ENCODE measurements around the gene PDYN. TPM values are rescaled to one million over a fixed set of nuclear protein-coding genes. Genes with fewer than 3 reads are reported as not detected.

The PDYN gene
- total RNA-seq, 1 donor from 2014 or later, result not detected

DNA sequence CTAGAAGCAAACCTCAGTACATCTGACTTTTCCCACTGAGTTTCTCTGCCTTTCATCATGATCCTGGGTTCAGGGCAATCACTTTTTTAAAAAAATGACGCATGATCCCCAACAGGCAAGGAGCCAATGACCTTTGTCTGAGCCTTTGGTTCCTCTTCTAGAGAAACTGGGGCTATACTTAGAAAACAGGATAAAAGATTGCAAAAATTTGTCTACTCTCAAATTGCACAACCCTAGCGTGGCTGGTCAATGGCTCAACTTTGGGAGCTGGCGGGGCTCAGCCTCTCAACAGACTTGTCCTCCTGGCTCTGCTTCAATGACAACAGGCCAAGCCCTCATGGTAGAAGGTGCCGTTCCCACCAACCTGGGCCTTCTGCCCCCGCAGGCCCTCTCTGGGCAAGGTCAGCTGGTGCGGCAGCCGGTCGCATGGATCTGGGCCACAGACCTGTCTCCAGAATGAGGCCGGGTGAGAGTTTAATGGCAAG is 48.7 kb downstream of the PDYN start:
- Mint-ChIP-seq H3K27ac (ENCODE audit: unreplicated experiment) (no peak overlapping the region), H3K36me3 (ENCODE audit: low read depth, unreplicated experiment) (no peaks in the 10 kb centered on the region), H3K4me1 (ENCODE audit: unreplicated experiment) (peaks cover 36% of the 10 kb centered on the region), H3K4me3 (ENCODE audit: unreplicated experiment) (no peak overlapping the region), H3K27me3 (ENCODE audit: unreplicated experiment) (peaks cover 5% of the 10 kb centered on the region), H3K9me3 (ENCODE audit: unreplicated experiment) (no peaks in the 10 kb centered on the region)
- no peak for DNase-seq (ENCODE audit: low spot score)
- TF ChIP-seq, protein P1, sequence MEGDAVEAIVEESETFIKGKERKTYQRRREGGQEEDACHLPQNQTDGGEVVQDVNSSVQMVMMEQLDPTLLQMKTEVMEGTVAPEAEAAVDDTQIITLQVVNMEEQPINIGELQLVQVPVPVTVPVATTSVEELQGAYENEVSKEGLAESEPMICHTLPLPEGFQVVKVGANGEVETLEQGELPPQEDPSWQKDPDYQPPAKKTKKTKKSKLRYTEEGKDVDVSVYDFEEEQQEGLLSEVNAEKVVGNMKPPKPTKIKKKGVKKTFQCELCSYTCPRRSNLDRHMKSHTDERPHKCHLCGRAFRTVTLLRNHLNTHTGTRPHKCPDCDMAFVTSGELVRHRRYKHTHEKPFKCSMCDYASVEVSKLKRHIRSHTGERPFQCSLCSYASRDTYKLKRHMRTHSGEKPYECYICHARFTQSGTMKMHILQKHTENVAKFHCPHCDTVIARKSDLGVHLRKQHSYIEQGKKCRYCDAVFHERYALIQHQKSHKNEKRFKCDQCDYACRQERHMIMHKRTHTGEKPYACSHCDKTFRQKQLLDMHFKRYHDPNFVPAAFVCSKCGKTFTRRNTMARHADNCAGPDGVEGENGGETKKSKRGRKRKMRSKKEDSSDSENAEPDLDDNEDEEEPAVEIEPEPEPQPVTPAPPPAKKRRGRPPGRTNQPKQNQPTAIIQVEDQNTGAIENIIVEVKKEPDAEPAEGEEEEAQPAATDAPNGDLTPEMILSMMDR (IDR thresholded peaks at IDR 0.05; ENCODE audit: unreplicated experiment), result no peak

DNA sequence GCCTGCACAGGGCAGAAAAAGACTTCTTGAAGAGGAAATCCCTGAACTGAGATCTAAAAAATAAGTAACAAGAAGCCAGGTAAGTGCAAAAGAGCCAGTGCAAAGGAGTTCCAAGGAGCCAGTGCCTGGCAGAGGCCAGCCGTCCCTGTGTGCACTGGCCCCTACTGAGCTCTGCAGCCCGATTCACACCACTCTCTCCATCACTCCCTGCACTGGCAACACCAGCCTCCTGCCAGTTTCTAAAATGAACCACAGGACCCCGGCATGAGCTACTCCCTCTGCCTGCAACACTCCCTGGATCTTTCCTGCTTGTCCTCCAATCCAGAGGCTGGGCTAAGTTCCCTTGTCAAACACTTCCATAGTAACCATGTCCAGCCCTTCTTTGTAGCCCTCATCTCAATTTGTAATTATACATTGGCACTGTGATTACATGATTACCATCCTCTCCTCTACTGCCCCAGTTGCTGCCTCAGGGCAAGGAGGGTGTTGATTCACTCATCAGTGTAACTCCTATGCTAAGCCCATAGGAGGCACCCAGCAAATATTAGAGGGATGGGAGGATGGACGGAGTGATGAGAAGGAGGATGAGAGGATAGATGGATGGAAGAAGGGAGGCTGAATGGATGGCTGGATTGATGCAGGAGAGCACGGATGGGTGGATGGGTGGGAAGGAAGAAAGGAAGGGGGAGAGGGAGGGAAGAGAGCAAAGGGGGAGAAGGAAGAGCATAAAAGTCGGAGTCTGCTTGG is 49.3 kb downstream of the PDYN start:
- no peak overlapping the region for H3K27ac Mint-ChIP-seq (ENCODE audit: unreplicated experiment)
- H3K4me3 Mint-ChIP-seq (ENCODE audit: unreplicated experiment), result no peak overlapping the region
- H3K4me1 Mint-ChIP-seq (ENCODE audit: unreplicated experiment), result peaks cover 30% of the 10 kb centered on the region
- peaks cover 5% of the 10 kb centered on the region for H3K27me3 Mint-ChIP-seq (ENCODE audit: unreplicated experiment)
- TF ChIP-seq, protein P1 (IDR thresholded peaks at IDR 0.05; ENCODE audit: unreplicated experiment), result no peak
- no peaks in the 10 kb centered on the region for H3K9me3 Mint-ChIP-seq (ENCODE audit: unreplicated experiment)
- no peak for DNase-seq (ENCODE audit: low spot score)
- no peaks in the 10 kb centered on the region for H3K36me3 Mint-ChIP-seq (ENCODE audit: low read depth, unreplicated experiment)

DNA sequence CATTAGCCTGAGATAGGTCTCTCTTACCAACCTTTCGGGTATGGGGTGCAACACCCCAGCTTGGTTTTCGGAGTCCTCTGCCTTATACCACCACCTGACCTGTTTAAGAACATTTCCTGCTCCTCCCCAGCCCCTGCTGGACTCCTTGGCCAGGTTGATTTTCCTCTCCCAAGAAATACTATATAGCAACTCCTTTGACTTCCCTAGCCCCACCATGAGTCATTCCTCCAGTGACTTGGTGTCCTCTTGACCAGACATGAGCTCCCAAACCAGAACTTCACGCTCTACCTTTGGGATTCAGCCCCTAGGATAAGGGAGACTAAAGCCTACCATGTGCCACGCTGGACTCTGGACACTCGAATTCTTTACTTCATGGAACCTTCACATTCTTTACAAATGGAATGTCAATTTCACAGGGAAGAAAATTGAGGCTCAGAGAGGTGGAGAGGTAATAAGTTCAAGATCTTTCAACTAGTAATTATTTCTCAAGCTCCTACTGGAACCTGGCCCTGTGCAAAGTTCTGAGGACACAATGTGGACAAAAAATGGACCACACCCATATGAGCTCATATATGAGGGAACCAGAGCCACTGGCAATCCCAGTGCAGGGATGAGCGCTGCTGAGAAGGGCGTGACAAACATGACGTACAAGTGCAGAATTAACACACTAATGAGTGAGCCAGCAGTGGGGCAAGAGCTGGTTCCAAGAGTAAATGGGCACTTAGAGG is 50.4 kb downstream of the PDYN start:
- TF ChIP-seq, protein P1 (IDR thresholded peaks at IDR 0.05; ENCODE audit: unreplicated experiment), result no peak
- Mint-ChIP-seq H3K9me3 (ENCODE audit: unreplicated experiment) (no peaks in the 10 kb centered on the region), H3K4me1 (ENCODE audit: unreplicated experiment) (peaks cover 19% of the 10 kb centered on the region), H3K27me3 (ENCODE audit: unreplicated experiment) (peaks cover 3% of the 10 kb centered on the region), H3K36me3 (ENCODE audit: low read depth, unreplicated experiment) (no peaks in the 10 kb centered on the region), H3K27ac (ENCODE audit: unreplicated experiment) (no peak overlapping the region), H3K4me3 (ENCODE audit: unreplicated experiment) (no peak overlapping the region)
- DNase-seq (ENCODE audit: low spot score), result no peak

DNA sequence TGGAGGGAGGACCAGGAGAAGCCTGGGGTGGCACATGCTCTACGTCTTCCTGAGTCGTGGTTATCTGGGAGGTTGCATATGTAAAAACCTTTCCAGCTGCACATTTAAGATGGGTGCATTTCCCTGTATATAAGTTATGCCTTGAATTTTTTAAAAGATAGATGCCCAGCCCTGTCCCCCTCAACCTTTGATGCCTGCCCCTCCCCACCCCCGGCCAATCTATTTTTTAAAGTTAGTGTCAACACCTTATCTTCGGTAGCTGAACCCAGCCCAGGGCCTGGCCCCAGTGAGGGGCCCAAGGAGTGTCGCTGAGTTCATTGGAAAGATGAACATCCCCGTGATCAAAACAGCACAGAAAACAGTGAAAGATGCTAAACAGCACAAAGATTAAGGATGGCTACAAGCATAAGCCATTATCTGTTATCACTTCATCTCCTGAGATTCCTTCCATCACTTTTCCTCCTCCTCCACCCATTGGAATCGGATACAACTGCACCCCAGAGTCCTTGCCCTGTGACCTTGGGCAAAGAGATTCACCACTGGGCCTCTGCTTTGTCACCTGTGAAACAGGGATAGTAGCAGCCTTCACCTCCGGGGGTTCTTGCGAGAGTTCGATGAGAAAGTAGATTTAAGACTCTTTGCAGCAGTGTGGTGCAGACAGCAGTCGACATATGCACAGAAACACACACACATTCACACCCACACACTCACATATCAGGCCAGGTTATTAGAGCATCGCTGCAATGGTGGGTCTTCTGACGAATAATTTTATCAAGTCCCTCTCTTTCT is 51.2 kb downstream of the PDYN start:
- TF ChIP-seq, protein P1 (IDR thresholded peaks at IDR 0.05; ENCODE audit: unreplicated experiment), result no peak
- Mint-ChIP-seq H3K9me3 (ENCODE audit: unreplicated experiment) (no peaks in the 10 kb centered on the region), H3K27me3 (ENCODE audit: unreplicated experiment) (peaks cover 3% of the 10 kb centered on the region), H3K4me1 (ENCODE audit: unreplicated experiment) (peaks cover 16% of the 10 kb centered on the region), H3K36me3 (ENCODE audit: low read depth, unreplicated experiment) (peaks cover 4% of the 10 kb centered on the region), H3K4me3 (ENCODE audit: unreplicated experiment) (no peak overlapping the region), H3K27ac (ENCODE audit: unreplicated experiment) (no peak overlapping the region)
- DNase-seq (ENCODE audit: low spot score), result no peak
